Measurements from ENCODE around the gene GLS.

DNA sequence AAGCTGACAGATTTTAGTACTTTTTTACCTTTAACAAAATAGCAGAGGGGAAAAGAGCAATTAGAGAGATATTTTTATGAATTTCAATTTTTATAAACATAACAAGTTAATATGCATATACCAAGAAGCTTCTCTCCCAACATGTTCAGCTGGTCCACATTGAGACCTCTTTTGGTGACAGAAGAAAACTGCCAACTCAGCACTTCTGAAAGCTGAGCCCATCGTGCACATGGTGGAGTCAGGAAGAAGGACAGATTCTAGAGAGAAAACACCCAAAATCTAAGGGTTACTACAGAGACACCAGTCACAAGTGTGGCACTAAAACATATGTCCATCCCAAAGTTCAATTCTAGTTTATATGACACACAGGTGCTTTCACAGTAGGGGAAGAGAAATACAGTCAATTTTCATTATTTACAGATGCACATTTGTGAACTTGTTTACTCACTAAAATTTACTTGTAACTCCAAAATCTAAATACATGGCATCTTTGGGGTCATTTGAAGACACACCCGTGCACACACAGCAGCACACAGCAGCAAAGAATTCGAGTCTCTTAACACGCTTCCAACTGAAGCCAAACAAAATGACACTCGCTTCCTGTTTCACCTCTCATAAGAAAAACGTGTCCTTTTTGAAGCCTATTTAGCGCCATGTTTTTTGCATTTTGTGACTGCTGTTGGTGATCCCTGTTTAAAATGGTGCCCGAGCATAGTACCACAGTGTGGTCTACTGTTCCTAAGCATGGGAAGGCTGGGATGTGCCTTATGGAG lies 101.8 kb downstream of the GLS start:
- TF ChIP-seq, protein P1, sequence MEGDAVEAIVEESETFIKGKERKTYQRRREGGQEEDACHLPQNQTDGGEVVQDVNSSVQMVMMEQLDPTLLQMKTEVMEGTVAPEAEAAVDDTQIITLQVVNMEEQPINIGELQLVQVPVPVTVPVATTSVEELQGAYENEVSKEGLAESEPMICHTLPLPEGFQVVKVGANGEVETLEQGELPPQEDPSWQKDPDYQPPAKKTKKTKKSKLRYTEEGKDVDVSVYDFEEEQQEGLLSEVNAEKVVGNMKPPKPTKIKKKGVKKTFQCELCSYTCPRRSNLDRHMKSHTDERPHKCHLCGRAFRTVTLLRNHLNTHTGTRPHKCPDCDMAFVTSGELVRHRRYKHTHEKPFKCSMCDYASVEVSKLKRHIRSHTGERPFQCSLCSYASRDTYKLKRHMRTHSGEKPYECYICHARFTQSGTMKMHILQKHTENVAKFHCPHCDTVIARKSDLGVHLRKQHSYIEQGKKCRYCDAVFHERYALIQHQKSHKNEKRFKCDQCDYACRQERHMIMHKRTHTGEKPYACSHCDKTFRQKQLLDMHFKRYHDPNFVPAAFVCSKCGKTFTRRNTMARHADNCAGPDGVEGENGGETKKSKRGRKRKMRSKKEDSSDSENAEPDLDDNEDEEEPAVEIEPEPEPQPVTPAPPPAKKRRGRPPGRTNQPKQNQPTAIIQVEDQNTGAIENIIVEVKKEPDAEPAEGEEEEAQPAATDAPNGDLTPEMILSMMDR (IDR thresholded peaks at IDR 0.05): no peak
- no peak for TF ChIP-seq POLR2A (IDR thresholded peaks at IDR 0.05)

All from body of pancreas (tissue), 4 donors.